Activated CD8-positive, alpha-beta memory T cell treated with anti-CD3 and anti-CD28 coated beads, Interleukin-2, amount 50 U/mL, for 4 hours (primary cell): ENCODE results near the gene DNMBP.
"Not testable (repeated sequence)": the region's sequence is repeated elsewhere in the genome, so short reads cannot be mapped to it uniquely, and the experiment has no call there.

Experiments used
- DNase-seq: peaks from one replicate; pipeline ENCODE4 v3.0.0-alpha.2; 2020

DNMBP gene

DNA sequence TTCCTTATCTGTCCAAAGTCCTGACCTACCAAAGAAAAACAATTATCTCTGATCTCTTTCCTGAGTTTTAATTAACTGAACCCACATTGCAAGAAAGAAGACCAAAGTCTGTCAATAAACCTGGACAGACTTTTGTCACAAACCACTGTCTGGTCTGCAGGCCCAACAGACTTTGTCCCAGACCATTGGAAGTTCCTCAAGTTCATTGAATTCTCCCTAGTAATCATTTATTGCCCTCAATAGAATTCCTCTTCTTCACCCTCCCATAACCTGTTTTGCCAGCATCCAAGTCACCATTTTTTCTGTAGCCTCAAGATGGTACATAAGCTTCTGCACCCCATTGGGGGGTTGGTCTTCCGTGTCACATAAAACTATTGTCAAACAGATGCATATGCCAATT is 3.9 kb upstream of the DNMBP start:
- no peak for DNase-seq

- not testable (repeated sequence) for DNase-seq
These were observed 2.2 kb upstream of the DNMBP start for GRCh38 chr10:100011906-100012305.

DNA sequence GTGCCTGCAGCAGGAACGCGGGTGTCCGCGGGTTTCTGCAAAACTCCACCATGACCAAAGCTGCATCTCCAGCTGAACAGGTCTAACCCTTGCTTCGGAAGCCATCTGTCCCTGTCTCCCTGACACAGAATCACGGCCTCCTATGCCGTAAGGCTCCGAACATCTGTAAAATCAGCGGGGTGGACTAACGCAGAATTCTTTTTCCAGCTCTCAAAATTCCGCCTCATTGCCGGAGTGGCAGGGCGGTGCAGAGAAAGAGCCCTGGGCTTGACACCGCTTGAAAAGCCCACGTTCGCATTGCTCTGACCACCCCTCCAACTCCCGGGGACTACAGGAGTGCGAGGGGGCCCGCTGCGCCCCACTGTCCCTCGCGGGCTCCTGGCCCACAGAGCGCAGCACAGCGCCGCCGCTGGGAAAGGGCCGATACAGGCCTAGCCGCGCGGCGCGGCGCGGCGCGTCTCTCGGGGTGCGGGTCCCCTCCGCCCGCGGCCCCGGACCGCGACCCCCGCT is 409 bp downstream of the DNMBP start:
- DNase-seq, result no peak

DNA sequence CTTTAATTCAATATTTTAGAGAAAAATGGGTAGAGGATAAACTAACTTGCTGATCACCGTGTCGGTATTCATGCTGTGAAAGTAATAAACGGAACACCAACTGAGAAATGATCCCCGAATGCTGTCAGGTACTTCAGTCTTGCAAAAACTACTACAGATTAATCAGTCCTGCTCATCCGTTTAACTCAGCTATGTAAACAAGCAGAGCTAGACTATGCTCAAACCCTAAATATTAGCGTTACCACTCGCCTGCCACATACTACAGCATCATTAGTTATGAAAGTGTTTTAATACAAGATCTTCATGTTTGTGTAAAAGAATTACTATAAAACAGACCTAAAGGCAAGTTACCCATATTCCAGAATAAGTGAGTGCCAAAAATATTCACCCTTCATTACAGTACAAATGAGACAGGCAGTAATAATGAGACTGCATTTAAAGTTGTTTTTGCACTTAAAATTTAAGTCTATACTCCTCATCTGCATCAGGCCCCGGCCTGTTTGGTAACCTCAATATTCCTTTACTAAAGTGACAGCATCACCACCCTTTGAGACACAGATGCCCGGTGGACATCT is 952 bp downstream of the DNMBP start:
- no peak for DNase-seq

GRCh38 chr10:100008142-100008522 is 1.6 kb downstream of the DNMBP start:
- no peak for DNase-seq

- DNase-seq, result no peak
These were observed 2.3 kb downstream of the DNMBP start for GRCh38 chr10:100007231-100008141.

- DNase-seq, result no peak
These were observed 3.4 kb downstream of the DNMBP start for GRCh38 chr10:100006243-100006886.

DNA sequence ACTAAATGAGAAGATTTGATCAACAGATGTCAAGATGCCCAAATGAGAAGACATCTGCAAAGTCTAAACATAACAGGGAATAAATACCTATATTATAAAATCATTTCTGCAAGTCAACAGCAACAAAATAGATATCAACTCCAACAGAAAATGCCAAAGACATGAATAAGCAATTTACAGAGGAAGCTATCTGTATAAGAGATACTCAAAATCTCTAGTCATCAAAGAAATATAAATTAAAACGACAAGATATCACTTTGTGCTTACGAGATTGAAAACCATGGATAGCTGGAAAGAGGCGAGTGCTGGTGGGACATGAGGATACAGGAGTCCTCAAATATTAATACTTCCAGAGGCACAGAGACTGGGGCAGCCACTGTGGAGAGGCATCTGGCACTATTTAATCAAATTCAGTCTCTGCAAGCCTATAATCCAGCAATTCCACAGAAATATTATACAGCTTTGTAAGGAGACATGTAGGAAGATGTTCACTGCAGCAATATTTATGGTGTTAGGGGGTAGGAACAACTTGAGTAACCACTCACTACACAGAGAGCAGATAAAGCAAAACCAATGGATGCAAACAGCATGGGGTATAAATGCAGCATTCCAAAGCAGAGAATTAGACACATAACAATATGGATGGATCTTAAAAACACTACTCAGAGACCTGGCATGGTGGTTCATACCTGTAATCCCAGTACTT is 4.8 kb downstream of the DNMBP start:
- no peak for DNase-seq

GRCh38 chr10:100000109-100000644 is 9.6 kb downstream of the DNMBP start:
- no peak for DNase-seq

- DNase-seq, result no peak
These were observed 10.2 kb downstream of the DNMBP start for GRCh38 chr10:99999319-100000108.

DNA sequence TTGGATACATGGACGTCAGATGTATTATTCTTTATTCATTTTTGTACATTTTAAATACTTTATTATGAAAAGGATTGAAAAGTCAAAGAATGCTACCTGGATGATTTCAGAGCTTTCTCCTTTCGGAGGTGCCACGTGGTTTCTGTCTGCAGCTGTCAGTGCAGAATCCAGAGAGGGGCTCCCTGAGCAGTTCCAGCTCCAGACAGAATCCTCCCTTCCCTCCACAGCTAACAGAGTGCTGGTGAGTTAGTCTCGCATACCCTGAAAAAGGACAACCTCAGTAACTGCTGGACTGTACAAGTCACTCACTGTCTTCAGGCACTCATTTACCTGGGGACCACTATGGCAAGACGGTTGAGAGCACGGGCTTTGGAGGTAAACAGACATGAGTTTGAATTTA is 10.9 kb downstream of the DNMBP start:
- DNase-seq, result no peak

GRCh38 chr10:99996671-99997648 is 12.8 kb downstream of the DNMBP start:
- no peak for DNase-seq

- no peak for DNase-seq
These were observed 14.0 kb downstream of the DNMBP start for GRCh38 chr10:99995713-99996112.

DNA sequence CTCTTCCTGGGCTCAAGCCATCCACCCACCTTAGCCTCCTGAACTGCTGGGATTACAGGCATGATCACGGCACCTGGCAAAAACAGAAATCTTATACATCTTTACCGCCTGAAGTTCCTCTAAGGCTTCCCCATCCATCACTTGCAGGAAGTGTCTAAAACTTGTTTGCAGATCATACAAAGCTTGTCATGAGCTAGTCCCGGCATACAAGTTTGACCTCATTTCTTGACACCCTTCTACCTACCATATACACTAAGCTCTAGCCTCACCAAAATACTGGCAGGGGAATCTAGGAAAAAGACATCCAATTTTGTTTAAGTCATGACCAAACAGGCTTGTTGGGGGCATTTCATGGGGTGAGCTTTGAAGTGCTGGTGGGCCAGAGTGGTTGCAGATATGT is 14.5 kb downstream of the DNMBP start:
- DNase-seq, result no peak

DNA sequence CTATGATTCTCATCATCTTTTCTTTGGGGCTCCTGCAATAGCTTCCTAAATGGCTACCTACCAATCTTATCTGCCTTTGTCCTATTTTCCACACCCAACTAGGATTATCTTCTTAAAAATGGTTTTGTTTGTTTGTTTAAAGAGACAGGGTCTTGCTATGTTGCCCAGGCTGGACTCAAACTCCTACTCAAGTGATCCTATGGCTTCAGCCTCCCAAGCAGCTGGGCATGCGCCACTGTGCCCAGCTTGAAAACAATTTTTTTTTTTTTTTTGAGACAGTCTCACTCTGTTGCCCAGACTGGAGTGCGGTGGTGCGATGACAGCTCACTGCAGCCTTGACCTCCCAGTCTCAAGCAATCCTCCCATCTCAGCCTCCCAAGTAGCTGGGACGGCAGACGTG is 14.9 kb downstream of the DNMBP start:
- no peak for DNase-seq

DNA sequence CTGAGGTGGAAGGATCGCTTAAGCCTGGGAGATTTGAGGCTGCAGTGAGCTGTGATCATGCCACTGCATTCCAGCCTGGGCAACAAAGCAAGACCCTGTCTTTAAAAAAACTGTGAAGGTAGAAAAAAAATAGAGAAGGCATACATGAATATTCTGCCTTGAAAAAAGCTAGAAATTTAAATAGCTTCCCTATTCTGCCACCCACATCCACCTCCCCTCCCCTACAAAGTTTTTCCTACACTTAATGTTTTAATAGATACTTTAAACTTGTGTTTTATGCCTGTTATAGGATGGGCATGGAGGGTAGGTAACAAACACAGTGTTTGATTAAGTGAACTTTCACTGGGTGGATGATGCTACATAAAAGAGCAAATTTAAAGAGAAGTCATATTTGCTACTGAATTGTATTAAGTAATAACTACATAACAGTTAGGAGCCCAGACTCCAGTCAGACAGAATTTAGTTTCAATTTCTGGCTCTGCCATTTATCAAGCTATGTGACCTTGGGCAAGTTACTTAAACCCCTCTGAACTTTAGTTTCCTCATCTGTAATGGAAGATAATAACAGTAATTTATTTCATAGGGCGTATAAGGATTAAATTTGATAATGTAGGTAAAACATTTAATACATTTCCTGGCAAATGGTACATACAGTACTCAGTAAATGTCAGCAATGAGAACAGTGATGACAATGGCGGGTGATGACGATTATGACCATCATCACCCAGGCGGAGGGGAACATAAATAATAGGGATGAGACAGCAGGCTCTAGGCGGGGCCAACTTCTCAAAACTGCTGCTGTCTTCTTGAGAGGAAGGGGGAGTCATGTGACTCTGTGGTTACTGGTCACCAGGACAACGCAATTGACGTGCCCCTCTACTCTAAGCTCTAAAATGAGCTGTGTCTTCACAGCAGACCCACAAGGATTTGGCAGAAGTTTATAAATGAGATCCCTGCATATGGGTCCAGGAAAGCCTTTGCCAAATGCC is 15.8 kb downstream of the DNMBP start:
- peak; percentile 71 for DNase-seq

- DNase-seq, result not testable (repeated sequence)
These were observed 24.1 kb downstream of the DNMBP start for GRCh38 chr10:99985637-99986036.

DNA sequence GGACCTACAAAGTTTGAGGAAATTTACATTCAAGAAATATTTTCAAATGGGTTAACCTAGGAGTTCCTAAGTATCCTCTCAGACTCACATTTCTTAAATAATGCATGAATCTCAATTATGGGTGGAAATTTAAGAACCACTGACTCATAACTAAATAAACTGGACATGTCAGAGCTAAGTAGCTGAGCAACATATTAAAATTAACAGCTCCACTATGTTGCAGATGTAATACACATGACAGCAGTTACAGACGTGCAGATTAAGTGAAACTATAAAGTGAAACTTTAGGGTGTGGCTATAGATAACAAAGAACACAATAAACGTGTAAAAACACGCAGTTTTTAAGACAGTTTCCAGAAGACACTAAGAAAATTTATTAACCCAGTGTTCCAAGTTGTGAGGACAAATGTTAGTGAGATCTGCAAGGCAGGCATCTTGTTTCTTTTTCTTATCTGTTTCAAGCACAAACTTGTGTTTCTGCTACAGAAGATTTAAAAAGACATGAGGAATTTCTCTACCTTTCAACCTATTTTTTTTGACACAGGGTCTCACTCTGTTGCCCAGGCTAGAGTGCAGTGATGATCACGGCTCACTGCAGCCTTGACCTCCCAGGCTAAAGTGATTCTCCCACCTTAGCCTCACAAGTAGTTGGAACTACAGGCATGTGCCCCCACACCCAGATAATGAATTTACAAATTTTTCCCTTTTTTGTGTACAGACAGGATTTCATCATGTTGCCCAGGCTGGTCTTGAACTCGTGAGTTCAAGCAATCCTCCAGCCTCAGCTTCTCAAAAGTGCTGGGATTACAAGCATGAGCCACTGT is 25.3 kb downstream of the DNMBP start:
- no peak for DNase-seq
